Upper lobe of left lung (tissue), 6 donors: Measurements from ENCODE around the gene ORAI2. TPM values are rescaled to one million over a fixed set of nuclear protein-coding genes. Genes with fewer than 3 reads are reported as not detected.

ENCODE experiments used
- ATAC-seq, 2 donors: fragments of 200-7000 bp; cut with Tn5 transposase; one replicate each; pipeline ENCODE4 v1.9.1; 2022; ENCODE audit warnings: mild to moderate bottlenecking in 2 of 2, moderate library complexity in 2 of 2; ENCODE audit not compliant: low FRiP score in 2 of 2
- DNase-seq, 2 donors: peaks; one replicate each; pipeline ENCODE4 v3.0.0-alpha.2; 2019 to 2020
- H3K27ac ChIP-seq, 4 donors: fragments of 200-600 bp; sonication (generic); one replicate each; pipeline ENCODE4 v1.5.1; 2016 to 2019
- H3K27me3 ChIP-seq, 4 donors: fragments of 200-600 bp; sonication (generic); one replicate each; pipeline ENCODE4 v1.5.1; 2017 to 2019
- H3K36me3 ChIP-seq, 4 donors: fragments of 200-600 bp; sonication (generic); one replicate each; pipeline ENCODE4 v1.5.1; 2016 to 2019
- H3K4me1 ChIP-seq, 4 donors: fragments of 200-600 bp; sonication (generic); one replicate each; pipeline ENCODE4 v1.5.1; 2018 to 2019
- H3K4me3 ChIP-seq, 4 donors: fragments of 200-600 bp; sonication (generic); one replicate each; pipeline ENCODE4 v1.5.1; 2017 to 2019; ENCODE audit warnings: mild to moderate bottlenecking in 2 of 4, moderate library complexity in 1 of 4
- H3K9me3 ChIP-seq, 4 donors: fragments of 200-600 bp; sonication (generic); one replicate each; pipeline ENCODE4 v1.5.1; 2018 to 2019
- CTCF ChIP-seq, 6 experiments: fragments of 450-650 bp in 4 of 6; fragments of 200-600 bp in 2 of 6; sonication (generic) in 2 of 6; IDR thresholded peaks; one replicate each; pipeline ENCODE4 v1.5.1; 2016 to 2019; ENCODE audit warnings: antibody characterized with exemption in 6 of 6
- EP300 ChIP-seq, 4 donors: sonication (generic); formaldehyde crosslinking; IDR thresholded peaks; one replicate each; pipeline ENCODE4 v1.5.1; 2017; ENCODE audit warnings: antibody characterized with exemption in 4 of 4, control low read depth in 2 of 4
- POLR2A ChIP-seq, 4 donors: fragments of 450-650 bp; IDR thresholded peaks; one replicate each; pipeline ENCODE4 v1.5.1; 2016 to 2017; ENCODE audit warnings: antibody characterized with exemption in 4 of 4, mild to moderate bottlenecking in 2 of 4
- POLR2AphosphoS5 ChIP-seq, 2 donors: sonication (generic); formaldehyde crosslinking; IDR thresholded peaks; one replicate each; pipeline ENCODE4 v1.5.1; 2017; ENCODE audit warnings: antibody characterized with exemption in 2 of 2
- whole genome bisulfite sequencing, 2 donors: methylation state at CpG; one replicate each; pipeline ENCODE4 v1.1.5; 2017 to 2018; 5-methylcytosine and 5-hydroxymethylcytosine counted together
- total RNA-seq, 6 donors: library from RNA; depleted of rRNA in 4 of 6; stranded (reverse); fragments of >200 nt in 4 of 6; gene quantifications; one replicate each; pipeline versions ENCODE4 v1.1.0 to v1.2.1, GENCODE V29; 2016 to 2021
- donor health status: DM: no; HTN: no; CAD: no; lungs with moderate emphysema.
- donor health status: DM: no; HTN: yes; CAD: no; lungs with severe emphysema.

ORAI2 gene
- total RNA-seq: 10 to 100 TPM in 5 of 6 donors, 1 to 10 TPM in 1; 9.4 to 35.2 (median 30.5) TPM

- H3K27ac ChIP-seq: peak within 1 kb of the TSS; percentile 80 to 94 (median 89)
- peak; percentile 91 to 97 for DNase-seq
- peaks cover 22 to 50% (median 27%) of the 10 kb centered on the region in 4 donors for H3K4me1 ChIP-seq
- peaks cover 0 to 12% (median 0%) of the 10 kb centered on the region in 4 donors for H3K36me3 ChIP-seq
- H3K9me3 ChIP-seq: no peaks in the 10 kb centered on the region
- H3K27me3 ChIP-seq: no peaks in the 10 kb centered on the region
- peak within 1 kb of the TSS; percentile 77 to 98 (median 90) for H3K4me3 ChIP-seq
- peak in 1 of 6 experiments; percentile 15 for TF ChIP-seq CTCF (IDR thresholded peaks at IDR 0.05)
- peak in 1 of 2 donors; percentile 6 for TF ChIP-seq POLR2AphosphoS5 (IDR thresholded peaks at IDR 0.05)
- TF ChIP-seq EP300 (IDR thresholded peaks at IDR 0.05): no peak
- peak in 1 of 4 donors; percentile 43 for TF ChIP-seq POLR2A (IDR thresholded peaks at IDR 0.05)
- 0 to 3% methylated on average over 1 to 39 of the region's 90 CpGs for WGBS, 2 donors
- ATAC-seq: peak; percentile 46 to 92
Measured at GRCh38 chr7:102433219-102434038, at the start of gene ORAI2. TSS of gene ORAI2 (plus strand) at chr7:102433575. CDS start at chr7:102438957, 5,382 bp downstream.

- ATAC-seq (no peak), DNase-seq (no peak)
- Histone ChIP-seq H3K36me3 (peaks cover 0 to 18% (median 5%) of the 10 kb centered on the region in 4 donors), H3K27me3 (no peaks in the 10 kb centered on the region), H3K9me3 (no peaks in the 10 kb centered on the region), H3K4me1 (no peaks in the 10 kb centered on the region), H3K27ac (no peak overlapping the region), H3K4me3 (no peak overlapping the region)
- WGBS, 2 donors: 94 to 98% methylated on average over 6 of the region's 6 CpGs
- no peak for TF ChIP-seq CTCF (IDR thresholded peaks at IDR 0.05)
- no peak for TF ChIP-seq POLR2AphosphoS5 (IDR thresholded peaks at IDR 0.05)
- TF ChIP-seq EP300 (IDR thresholded peaks at IDR 0.05): no peak
- TF ChIP-seq POLR2A (IDR thresholded peaks at IDR 0.05): no peak
Measured at GRCh38 chr7:102387064-102387463, 46.3 kb upstream of the ORAI2 start.

GRCh38 chr7:102389810-102390209, 43.6 kb upstream of the ORAI2 start:
- no peak overlapping the region for H3K4me3 ChIP-seq
- ATAC-seq: no peak
- no peak overlapping the region for H3K27ac ChIP-seq
- H3K9me3 ChIP-seq: no peaks in the 10 kb centered on the region
- no peaks in the 10 kb centered on the region for H3K4me1 ChIP-seq
- TF ChIP-seq EP300 (IDR thresholded peaks at IDR 0.05) (no peak), POLR2A (IDR thresholded peaks at IDR 0.05) (no peak), POLR2AphosphoS5 (IDR thresholded peaks at IDR 0.05) (no peak), CTCF (IDR thresholded peaks at IDR 0.05) (no peak)
- H3K27me3 ChIP-seq: no peaks in the 10 kb centered on the region
- WGBS, 2 donors: 78 to 97% methylated on average over 3 of the region's 3 CpGs
- no peak for DNase-seq
- peaks cover 0 to 24% (median 5%) of the 10 kb centered on the region in 4 donors for H3K36me3 ChIP-seq

- Histone ChIP-seq H3K4me3 (no peak overlapping the region), H3K27ac (no peak overlapping the region), H3K27me3 (no peaks in the 10 kb centered on the region), H3K36me3 (peaks cover 0 to 24% (median 5%) of the 10 kb centered on the region in 4 donors), H3K4me1 (peaks cover 0 to 9% (median 3%) of the 10 kb centered on the region in 4 donors), H3K9me3 (no peaks in the 10 kb centered on the region)
- WGBS, 2 donors: 65 to 96% methylated on average over 7 to 11 of the region's 12 CpGs
- TF ChIP-seq POLR2A (IDR thresholded peaks at IDR 0.05) (no peak), CTCF (IDR thresholded peaks at IDR 0.05) (peak; percentile 80 to 93 (median 90)), EP300 (IDR thresholded peaks at IDR 0.05) (no peak), POLR2AphosphoS5 (IDR thresholded peaks at IDR 0.05) (no peak)
- peak; percentile 85 to 93 for ATAC-seq
- peak; percentile 40 to 78 for DNase-seq
Measured at GRCh38 chr7:102390697-102391484, 42.5 kb upstream of the ORAI2 start.
